NCI-H2196 (cell line): Measurements from ENCODE around the gene RCC1.
A peak's percentile ranks its signal among the peaks of the same experiment; 100 is the strongest.
"Not testable (repeated sequence)": the region's sequence is repeated elsewhere in the genome, so short reads cannot be mapped to it uniquely, and the experiment has no call there.

ENCODE experiments used
- DNase-seq: peaks from one replicate; lab custom pipeline; 2025; ENCODE audit not compliant: unreplicated experiment; lab: John Stamatoyannopoulos, UW

The RCC1 gene, protein sequence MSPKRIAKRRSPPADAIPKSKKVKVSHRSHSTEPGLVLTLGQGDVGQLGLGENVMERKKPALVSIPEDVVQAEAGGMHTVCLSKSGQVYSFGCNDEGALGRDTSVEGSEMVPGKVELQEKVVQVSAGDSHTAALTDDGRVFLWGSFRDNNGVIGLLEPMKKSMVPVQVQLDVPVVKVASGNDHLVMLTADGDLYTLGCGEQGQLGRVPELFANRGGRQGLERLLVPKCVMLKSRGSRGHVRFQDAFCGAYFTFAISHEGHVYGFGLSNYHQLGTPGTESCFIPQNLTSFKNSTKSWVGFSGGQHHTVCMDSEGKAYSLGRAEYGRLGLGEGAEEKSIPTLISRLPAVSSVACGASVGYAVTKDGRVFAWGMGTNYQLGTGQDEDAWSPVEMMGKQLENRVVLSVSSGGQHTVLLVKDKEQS

GRCh38 chr1:28505406-28506187, at the start of gene RCC1:
Gene RCC1 (plus strand): TSS chr1:28506043. CDS start chr1:28529867, 23,824 bp downstream.
- DNase-seq = peak; percentile 97

- DNase-seq = no peak
These were observed 49.8 kb upstream of the RCC1 start for GRCh38 chr1:28456078-28456477.

GRCh38 chr1:28457678-28458077, 48.2 kb upstream of the RCC1 start:
- no peak for DNase-seq

DNA sequence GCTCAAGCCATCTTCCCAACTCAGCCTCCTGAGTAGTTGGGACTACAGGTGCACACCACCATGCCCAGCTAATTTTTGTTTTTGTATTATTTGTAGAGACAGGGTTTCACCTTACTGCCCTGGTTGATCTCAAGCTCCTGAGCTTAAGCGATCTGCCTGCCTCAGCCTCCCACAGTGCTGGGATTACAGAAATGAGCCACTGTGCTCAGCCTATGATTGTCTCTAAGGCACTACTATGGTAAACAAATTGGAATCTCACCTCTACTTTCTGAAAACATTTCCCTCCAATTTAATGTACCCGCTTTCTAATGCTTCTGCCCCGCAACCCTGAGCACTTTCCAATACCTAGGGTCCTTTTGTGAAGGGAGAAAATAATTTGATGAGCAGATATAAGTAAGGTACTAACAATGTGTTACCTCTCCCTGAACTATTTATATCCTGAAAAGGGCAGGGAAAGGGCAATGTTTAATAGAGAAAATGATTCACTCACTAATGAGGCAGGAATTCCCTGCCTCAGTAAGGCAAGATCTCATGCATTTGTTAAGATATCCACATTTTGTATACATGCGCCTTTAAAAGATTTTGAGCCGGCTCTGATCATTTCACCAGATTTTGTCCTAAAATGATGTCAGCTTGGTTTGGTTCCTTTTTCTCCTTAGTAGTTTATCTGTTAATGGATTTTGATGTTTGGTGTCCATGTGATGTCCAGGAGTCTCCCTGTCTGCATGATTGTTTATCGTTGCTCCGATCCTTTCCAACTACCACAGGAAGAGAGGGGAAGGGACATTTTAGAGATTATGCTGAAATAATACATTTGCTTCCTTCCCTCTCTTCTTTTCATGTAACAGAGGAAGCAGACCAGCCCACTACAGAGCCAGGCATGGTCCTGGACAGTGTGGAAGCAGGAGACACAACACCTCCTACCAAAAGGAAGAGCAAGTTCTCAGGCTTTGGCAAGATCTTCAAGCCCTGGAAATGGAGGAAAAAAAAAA, 47.3 kb upstream of the RCC1 start:
- no peak for DNase-seq

GRCh38 chr1:28466226-28466778, 39.5 kb upstream of the RCC1 start:
- DNase-seq = no peak

DNA sequence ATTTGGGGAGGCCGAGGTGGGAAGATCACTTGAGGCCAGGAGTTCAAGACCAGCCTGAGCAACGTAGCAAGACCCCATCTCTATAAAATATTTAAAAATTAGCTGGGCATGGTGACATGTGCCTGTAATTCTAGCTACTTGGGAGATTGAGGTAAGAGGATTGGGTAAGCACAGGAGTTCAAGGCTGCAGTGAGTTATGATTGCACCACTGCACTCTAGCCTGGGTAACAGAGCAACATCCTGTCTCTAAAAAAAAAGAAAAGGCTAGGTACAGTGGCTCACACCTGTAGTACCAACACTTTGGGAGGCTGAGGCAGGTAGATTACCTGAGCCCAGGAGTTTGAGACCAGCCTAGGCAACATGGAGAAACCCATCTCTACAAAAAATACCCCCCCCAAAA, 35.7 kb upstream of the RCC1 start:
- DNase-seq = no peak

DNA sequence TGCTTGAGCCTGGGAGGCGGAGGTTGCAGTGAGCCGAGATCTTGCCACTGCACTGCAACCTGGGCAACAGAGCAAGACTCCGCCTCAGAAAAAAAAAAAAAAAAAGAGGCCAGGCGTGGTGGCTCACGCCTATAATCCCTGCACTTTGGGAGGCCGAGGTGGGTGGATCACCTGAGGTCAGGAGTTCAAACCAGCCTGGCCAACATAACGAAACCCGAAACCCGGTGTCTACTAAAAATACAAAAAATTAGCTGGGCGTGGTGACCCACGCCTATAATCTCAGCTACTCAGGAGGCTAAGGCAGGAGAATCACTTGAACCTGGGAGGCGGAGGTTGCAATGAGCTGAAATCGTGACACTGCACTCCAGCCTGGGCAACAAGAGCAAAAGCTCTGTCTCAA, 26.3 kb upstream of the RCC1 start:
- not testable (repeated sequence) for DNase-seq

GRCh38 chr1:28480308-28480707, 25.5 kb upstream of the RCC1 start:
- no peak for DNase-seq

- DNase-seq = no peak
These were observed 23.7 kb upstream of the RCC1 start for GRCh38 chr1:28482138-28482537.

GRCh38 chr1:28482702-28483101, 23.1 kb upstream of the RCC1 start:
- DNase-seq = no peak

- DNase-seq = no peak
These were observed 11.1 kb upstream of the RCC1 start for GRCh38 chr1:28494737-28495136.

DNA sequence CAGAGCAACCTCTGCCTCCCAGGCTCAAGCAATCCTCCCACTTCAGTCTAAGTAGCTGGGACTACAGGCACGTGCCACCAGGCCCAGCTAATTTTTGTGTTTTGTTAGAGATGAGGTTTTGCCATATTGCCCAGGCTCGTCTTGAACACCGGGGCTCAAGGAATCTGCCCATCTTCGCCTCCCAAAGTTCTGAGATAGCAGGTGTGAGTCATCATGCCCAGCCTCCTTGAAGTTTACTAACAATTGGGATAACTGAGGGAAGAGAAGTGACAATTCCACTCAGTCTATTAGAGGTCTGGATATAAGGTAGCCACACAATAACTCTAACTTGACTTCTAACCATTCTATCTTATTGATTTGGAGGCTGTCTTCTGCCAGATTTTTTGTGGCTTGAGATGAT, 6.3 kb upstream of the RCC1 start:
- DNase-seq = no peak

DNA sequence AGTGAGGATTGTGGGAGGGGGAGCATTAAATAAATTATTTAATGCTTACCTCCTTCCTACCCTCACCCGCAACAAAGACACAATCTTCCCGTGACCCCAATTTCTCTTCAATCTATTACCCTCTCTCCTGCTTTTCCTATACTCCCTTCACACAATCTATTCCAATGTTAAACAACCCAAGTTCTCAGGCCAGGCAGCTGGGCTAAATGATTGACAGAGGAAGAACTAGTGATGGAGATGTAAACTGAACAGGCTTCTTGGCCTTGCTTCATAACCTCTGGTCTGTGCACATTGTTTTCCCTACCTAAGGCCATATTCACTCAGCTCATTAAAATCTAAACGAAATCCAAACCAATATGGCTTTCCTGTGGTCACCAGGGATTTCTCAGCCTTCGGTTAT, 3.9 kb upstream of the RCC1 start:
- DNase-seq = no peak

GRCh38 chr1:28503117-28503516, 2.7 kb upstream of the RCC1 start:
- no peak for DNase-seq

DNA sequence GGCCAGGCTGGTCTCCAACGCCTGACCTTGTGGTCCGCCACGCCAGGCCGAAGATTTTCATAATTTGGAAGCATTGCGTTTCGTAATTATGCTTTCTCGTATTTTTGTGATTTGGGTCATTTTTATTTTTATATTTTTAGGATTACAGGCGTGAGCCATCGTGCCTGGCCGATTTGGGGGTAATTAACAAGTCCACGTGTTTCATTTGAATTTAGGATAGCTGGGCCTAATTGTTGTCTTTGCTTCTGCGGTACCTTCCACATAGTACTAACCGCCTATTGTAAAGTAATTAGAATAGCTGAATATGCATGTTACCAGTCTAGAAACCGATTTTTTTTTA, 1.0 kb downstream of the RCC1 start:
- no peak for DNase-seq

DNA sequence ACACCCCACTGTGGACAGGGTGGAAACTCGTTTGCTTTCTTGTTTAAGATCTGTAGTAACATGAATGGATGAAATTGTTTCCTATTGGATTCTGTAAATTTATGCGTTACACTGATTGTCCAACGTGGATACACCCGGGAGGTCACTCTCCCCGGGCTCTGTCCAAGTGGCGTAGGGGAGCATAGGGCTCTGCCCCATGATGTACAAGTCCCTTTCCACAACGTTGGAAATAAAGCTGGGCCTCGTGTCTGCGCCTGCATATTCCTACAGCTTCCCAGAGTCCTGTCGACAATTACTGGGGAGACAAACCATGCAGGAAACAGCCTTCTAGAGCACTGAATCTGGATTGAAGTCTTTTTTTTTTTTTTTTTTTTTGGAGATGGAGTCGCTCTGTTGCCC, 1.4 kb downstream of the RCC1 start:
- no peak for DNase-seq

DNA sequence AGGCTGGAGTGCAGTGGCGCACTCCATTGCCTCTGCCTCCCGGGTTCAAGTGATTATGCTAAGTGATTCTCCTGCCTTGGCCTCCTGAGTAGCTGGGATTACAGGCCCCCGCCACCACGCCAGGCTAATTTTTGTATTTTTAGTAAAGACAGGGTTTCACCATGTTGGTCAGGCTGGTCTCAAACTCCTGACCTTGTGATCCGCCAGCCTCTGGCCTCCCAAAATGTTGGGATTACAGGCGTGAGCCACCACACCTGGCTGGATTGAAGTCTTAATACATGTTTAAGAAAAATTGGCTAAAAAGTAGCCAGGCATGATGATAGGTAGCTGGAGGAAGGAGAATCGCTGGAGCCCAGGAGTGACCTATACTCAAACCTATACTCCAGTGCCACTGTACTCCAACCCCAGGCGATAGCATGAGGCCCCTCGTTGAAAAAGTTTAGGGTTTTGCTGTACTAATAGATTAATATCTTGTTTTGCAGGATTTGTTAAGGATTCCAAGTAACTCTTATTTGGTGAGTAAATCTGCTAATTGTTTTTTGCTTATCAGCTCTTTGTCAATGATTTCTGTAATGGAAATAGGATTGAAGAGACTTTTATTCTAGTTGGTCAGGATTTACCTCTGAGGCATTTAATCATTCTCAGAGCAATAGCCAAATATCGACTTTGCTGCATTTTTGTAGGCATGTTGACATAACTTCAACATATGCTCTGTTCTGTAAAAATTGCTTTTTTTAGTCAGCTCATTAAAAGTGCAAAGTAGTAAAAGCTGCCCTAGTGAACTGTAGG, 2.0 kb downstream of the RCC1 start:
- DNase-seq = no peak

DNA sequence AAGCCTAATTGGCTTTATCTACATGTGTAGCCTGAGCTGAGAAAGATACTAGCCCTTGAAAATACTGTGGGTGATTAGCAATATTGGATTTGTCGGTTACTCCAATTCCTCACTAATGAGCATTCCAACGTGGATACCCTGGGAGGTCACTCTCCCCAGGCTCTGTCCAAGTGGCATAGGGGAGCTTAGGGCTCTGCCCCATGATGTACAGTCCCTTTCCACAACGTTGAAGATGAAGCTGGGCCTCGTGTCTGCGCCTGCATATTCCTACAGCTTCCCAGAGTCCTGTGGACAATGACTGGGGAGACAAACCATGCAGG, 2.6 kb downstream of the RCC1 start:
- no peak for DNase-seq

DNA sequence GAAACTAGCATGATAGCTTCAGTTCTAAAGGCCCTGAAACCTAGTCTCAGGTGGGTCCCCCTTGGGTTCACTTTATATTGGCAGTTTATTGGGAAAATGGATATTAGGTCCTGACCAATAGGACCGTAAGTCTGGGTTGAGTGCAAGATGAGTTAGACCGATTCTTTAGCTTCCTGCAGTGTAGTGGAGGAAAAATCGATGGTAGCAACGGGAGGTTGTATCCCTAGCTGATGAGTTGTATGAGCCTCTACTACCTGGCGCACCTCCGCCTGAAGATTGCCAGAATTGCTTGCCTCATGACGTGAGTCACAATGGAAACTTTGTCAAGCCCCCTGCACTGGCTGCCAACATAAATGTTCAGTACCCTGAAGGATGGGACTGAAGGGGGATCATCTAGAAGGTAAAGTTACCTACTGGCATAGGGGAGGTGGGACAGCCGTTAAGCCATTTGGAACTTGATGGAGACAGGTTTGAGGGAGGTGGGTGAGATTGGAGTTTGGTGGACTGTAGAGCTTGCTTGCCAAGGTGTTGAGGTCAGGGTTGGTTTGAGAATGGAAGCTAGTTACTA, 3.9 kb downstream of the RCC1 start:
- no peak for DNase-seq
